GM18867 (cell line): ENCODE results near the gene JAML.

Experiments
- ATAC-seq: cut with Tn5 transposase; IDR thresholded peaks from one replicate; pipeline ENCODE4 v1.9.1; 2021; ENCODE audit warnings: mild to moderate bottlenecking, moderate library complexity; ENCODE audit not compliant: unreplicated experiment

The JAML gene

DNA sequence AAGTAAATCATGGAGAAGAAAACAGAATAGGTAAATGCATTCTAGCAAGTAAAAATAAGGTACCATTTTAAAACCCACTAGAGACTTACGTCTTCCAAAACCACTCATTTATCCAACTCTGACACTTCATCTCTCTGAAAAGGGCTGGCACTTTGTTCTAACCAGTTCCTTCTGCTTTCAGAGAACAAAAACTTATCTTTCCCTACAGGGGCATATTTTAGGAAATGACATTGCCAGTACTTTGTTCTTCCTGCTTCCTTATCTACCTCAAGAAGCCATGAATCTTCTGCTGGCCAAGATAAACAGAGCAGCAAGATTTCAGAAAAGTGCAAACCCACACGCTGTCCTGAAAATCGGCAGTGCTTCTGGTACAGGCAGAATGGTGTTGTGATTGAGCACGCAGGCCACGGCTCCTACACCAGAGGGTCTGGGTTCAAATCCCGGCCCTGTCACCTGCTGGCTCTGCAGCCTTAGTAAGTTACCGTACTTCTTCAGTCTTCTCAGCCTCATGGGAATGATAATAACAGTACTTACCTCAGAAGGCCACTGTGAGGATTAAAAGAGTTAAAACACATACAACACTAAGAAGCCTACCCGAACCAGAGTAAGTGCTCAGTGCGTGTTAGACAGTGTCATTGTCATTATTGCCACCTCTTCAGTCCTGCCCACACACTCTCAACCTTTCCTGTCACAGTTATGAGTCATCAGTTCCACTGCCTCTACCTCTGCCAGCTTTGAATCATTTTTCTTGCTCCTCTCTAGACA is 16.4 kb upstream of the JAML start:
- peak; percentile 91 for ATAC-seq

DNA sequence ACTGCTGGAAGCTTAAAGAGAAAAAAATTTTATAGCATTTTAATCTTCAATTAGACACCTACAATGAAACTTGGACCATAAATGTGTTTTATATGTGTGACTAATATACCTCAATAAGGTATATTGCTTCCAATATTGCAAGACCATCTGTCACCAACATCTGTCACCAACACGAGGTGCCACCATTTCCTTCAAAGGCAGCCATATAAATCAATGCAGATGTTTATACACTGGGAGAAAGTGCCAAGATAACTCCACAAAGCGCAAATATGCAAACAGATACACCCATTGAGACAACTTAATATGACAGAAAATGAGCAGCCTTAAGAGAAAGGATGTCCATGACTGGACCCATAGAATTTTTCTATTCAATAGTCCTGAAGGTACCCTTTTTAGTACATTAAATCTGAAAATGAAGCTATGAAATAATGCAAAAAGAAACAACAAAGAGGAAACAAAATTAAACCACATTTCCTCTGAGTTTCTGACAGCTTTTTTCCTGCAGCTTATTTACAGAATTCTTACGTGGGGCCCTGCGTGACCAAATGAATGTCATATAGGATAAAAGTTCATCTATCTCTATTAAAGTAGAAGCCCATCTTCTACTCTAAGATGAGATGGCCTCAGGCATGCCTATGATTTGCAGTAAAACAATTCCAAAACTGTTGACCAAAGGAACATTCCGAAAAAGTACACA is 14.8 kb upstream of the JAML start:
- ATAC-seq: no peak

GRCh38 chr11:118238929-118239328 is 14.1 kb upstream of the JAML start:
- ATAC-seq: no peak

GRCh38 chr11:118238421-118238820 is 13.6 kb upstream of the JAML start:
- ATAC-seq: no peak

GRCh38 chr11:118236170-118236569 is 11.4 kb upstream of the JAML start:
- no peak for ATAC-seq

- no peak for ATAC-seq
Observed at GRCh38 chr11:118234833-118235232, 10.0 kb upstream of the JAML start.

GRCh38 chr11:118233850-118234249 is 9.0 kb upstream of the JAML start:
- ATAC-seq: no peak

DNA sequence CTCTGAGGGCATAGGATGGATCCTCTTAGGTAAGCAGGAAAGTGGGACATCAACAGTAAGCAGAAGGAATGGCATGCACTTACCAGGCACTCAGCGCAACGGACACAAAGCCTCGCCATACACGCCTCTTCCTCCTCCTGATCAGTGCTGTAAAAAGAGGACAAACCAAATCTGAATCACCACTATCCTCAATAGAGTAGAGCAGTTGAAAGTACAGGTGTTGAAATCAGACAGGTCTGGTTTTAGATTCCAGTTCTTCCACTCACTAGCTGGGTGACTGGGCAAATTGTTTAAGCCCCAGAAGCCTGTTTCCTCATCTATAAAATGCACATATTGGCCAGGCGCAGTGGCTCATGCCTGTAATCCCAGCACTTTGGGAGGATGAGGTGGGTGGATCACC is 8.6 kb upstream of the JAML start:
- no peak for ATAC-seq

DNA sequence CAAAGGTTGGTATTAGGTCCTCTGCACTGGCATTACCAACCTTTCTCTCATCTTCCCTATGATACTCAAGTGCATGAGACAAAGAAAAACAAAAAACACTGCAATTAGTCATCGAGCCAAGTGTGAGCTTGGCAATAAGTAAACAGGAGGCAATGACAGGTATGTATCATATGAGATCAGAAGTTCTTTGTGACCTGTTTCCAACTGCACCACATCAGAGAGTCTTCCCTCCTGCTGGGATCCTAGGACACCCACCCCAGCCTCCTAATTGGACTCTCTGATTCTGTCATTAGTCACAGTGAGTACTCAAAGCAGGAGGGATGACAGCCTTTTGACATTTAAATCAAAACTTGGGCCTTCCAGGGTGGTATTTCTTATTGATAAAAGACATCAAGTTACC is 7.8 kb upstream of the JAML start:
- no peak for ATAC-seq

- ATAC-seq: no peak
Observed at GRCh38 chr11:118231461-118231860, 6.7 kb upstream of the JAML start.

- no peak for ATAC-seq
Observed at GRCh38 chr11:118230088-118230487, 5.3 kb upstream of the JAML start.

- ATAC-seq: no peak
Observed at GRCh38 chr11:118229274-118229847, 4.5 kb upstream of the JAML start.

DNA sequence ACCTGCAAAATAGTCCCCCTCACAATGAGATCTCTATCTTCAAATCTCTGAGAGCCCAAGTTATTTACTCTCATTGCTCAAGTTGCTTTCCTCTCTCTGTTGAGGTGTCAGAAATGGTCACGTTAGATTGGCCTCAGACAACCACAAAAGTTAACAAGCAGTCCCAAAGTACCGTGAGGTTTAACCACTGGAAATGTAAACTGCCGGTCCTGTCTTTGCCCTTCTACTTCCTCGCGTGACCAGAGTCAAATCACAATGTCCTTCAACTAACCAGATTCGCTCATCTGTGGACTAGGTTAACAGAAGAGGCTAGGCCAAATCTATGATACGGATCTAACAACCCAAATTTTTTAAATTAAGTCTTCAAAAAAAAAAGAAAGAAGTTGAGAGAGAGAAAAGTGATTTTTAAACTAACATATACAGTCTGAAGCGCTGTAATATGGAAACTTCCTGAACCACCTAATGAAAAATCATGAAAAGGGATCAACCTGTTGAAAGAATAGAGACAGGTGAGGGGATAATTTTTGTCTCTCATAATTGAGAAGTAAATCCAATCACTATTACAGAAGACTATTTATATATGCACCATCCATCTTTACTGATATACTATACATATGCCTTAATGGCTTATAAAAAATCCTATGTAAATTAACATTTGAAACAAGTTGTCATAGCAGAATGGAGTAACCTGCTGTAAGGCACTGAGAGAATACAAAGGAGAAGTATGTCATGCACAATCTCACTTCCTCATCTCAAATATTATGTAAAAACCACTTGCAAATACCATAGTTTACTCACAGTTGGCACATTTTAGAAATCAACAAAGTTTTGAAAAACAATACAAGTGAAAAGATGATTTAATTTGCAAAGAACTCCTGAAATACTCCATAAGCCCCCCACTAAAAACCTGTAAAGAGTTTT is 3.3 kb upstream of the JAML start:
- peak; percentile 69 for ATAC-seq

GRCh38 chr11:118226781-118227180 is 2.0 kb upstream of the JAML start:
- ATAC-seq: no peak

- no peak for ATAC-seq
Observed at GRCh38 chr11:118226296-118226695, 1.5 kb upstream of the JAML start.

DNA sequence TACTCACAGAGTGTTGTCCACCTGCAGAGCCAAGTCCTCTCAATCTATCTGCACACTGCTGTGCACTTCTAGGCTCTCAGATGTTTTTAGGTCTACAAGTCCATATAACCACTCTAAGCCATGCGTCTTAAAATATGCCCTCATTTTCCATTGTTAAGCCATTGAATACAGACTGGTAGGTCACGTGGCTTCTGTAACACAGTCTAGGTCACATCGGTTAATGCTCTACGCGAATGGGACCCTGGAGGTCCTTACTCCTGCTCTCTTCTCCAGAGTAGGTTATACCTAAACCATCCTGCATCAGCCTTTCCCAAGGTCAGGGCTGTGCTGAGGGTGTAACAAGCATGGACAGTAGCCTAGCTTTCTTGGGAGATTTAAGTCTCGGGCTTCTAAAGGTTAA is 819 bp downstream of the JAML start:
- no peak for ATAC-seq

DNA sequence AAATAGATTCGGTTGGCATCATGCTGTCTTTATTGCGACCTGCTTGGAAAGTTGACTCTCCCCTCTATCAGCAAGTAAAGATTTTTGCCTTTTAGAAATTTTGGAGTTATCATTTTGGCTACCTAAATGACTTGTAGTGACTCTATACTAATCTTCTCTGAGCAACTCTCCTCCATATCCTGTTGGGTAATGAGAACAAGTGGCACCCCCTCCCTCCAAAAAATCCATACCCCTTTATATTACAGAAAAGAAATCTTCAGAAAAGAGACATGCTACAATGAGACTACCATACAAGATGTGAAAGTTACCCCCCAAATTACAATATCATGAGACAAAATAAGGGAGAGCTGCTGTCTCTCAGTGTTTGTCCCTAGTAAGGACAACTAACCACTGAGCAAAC is 1.2 kb downstream of the JAML start:
- no peak for ATAC-seq

- ATAC-seq: no peak
Observed at GRCh38 chr11:118222437-118222836, 2.4 kb downstream of the JAML start.

- ATAC-seq: no peak
Observed at GRCh38 chr11:118221419-118221818, 3.4 kb downstream of the JAML start.

DNA sequence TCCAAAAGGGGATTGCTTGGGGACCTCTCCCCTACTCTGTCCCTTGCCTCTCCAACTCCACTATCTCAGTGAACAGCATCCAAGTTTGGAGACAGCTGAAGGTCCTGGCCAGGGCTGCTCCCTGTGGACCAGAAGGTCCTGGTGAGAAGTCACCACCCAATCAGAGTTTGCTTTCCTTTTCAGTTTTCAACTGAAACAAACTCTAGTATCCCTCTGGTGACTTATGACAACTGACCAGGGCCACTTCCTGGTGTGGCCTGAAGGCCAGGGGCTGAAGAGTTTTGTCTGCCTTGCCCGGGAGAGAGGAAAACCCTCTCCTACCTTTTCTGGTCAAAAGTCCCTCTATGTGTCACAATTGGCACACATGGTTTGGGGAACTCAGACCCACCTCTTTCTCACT is 5.1 kb downstream of the JAML start:
- no peak for ATAC-seq

DNA sequence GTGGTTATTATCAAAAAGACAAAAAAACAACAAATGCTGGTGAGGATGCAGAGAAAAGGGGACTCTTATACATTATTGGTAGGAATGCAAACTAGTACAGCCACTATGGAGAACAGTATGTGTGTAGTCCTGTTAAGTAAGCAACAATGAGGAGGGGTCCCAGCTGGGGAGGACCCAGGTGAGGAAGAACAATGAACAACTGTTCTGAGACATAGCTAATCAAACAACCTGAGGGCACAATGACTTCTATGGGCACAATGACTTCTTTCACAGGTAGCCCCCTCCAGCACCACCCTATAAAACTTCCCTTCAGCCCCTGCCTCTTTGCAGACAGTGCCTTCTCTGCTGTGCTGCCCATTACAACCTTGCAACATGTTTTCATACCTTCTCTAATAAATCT is 5.6 kb downstream of the JAML start:
- no peak for ATAC-seq
